ENCODE data around the gene TBCD. TPM values are rescaled to one million over a fixed set of nuclear protein-coding genes. Genes with fewer than 3 reads are reported as not detected.

The TBCD gene
- polyA plus RNA-seq, 1 experiment, result 38.6 TPM

GRCh38 chr17:82902972-82903874 lies 151.4 kb downstream of the TBCD start:
- H3K27me3 ChIP-seq (ENCODE audit: control insufficient read depth, insufficient read depth, low read length), result no peaks in the 10 kb centered on the region
- DNase-seq (ENCODE audit: low read depth), result no peak
- peaks cover 4% of the 10 kb centered on the region for H3K36me3 ChIP-seq (ENCODE audit: control insufficient read depth, insufficient read depth, low read length)
- ChIA-PET POLR2A (no interaction called here), CTCF (interaction anchor here (0.9 kb wide), 1 partner anchor 27 kb away, joined by 3 read pairs; no protein-coding TSS in a partner anchor)
- no peak for TF ChIP-seq CTCF (IDR thresholded peaks at IDR 0.05; ENCODE audit: insufficient read depth, low read depth, low read length)
- no peak overlapping the region for H3K4me3 ChIP-seq (ENCODE audit: low read depth, low read length)

GRCh38 chr17:82905130-82905529 lies 153.3 kb downstream of the TBCD start:
- CTCF ChIA-PET, result no interaction called here
- H3K4me3 ChIP-seq (ENCODE audit: low read depth, low read length), result no peak overlapping the region
- DNase-seq (ENCODE audit: low read depth), result no peak
- POLR2A ChIA-PET, result no interaction called here
- TF ChIP-seq CTCF (IDR thresholded peaks at IDR 0.05; ENCODE audit: insufficient read depth, low read depth, low read length), result no peak
- H3K27me3 ChIP-seq (ENCODE audit: control insufficient read depth, insufficient read depth, low read length), result no peaks in the 10 kb centered on the region
- peaks cover 4% of the 10 kb centered on the region for H3K36me3 ChIP-seq (ENCODE audit: control insufficient read depth, insufficient read depth, low read length)

- ChIA-PET POLR2A (no interaction called here), CTCF (interaction anchor here (1.1 kb wide), 1 partner anchor 11 kb away, joined by 3 read pairs; no protein-coding TSS in a partner anchor)
- Histone ChIP-seq H3K36me3 (ENCODE audit: control insufficient read depth, insufficient read depth, low read length) (peaks cover 4% of the 10 kb centered on the region), H3K4me3 (ENCODE audit: low read depth, low read length) (no peak overlapping the region), H3K27me3 (ENCODE audit: control insufficient read depth, insufficient read depth, low read length) (no peaks in the 10 kb centered on the region)
- DNase-seq (ENCODE audit: low read depth), result no peak
- TF ChIP-seq CTCF (IDR thresholded peaks at IDR 0.05; ENCODE audit: insufficient read depth, low read depth, low read length), result no peak
These were observed 156.1 kb downstream of the TBCD start for GRCh38 chr17:82907797-82908542.

- no peak for TF ChIP-seq CTCF (IDR thresholded peaks at IDR 0.05; ENCODE audit: insufficient read depth, low read depth, low read length)
- ChIA-PET CTCF (interaction anchor here (1.1 to 1.3 kb wide), 3 partner anchors 9 to 14 kb away, joined by 3 read pairs; no protein-coding TSS in a partner anchor), POLR2A (no interaction called here)
These were observed 156.8 kb downstream of the TBCD start for GRCh38 chr17:82908543-82909160.

More at GRCh38 chr17:82908543-82909160, 156.8 kb downstream of the TBCD start:
- Histone ChIP-seq H3K4me3 (ENCODE audit: low read depth, low read length) (no peak overlapping the region), H3K36me3 (ENCODE audit: control insufficient read depth, insufficient read depth, low read length) (peaks cover 4% of the 10 kb centered on the region), H3K27me3 (ENCODE audit: control insufficient read depth, insufficient read depth, low read length) (no peaks in the 10 kb centered on the region)
- DNase-seq (ENCODE audit: low read depth), result no peak
